LoVo (cell line): ENCODE results near the gene SND1.

Experiments
- DNase-seq: peaks from one replicate; pipeline ENCODE4 v3.0.0-alpha.2; 2016; ENCODE audit warnings: low spot score

The SND1 gene

GRCh38 chr7:127871226-127871625 is 219.2 kb downstream of the SND1 start:
- no peak for DNase-seq

- DNase-seq: no peak
Observed at GRCh38 chr7:127872122-127872521, 220.1 kb downstream of the SND1 start.

- no peak for DNase-seq
Observed at GRCh38 chr7:127873151-127873550, 221.2 kb downstream of the SND1 start.

GRCh38 chr7:127873715-127874636 is 222.0 kb downstream of the SND1 start:
- no peak for DNase-seq

- DNase-seq: no peak
Observed at GRCh38 chr7:127874951-127875608, 223.1 kb downstream of the SND1 start.

GRCh38 chr7:127876393-127876792 is 224.4 kb downstream of the SND1 start:
- DNase-seq: no peak

GRCh38 chr7:127877951-127878350 is 226.0 kb downstream of the SND1 start:
- DNase-seq: no peak

- DNase-seq: no peak
Observed at GRCh38 chr7:127878791-127879190, 226.8 kb downstream of the SND1 start.

GRCh38 chr7:127879436-127879835 is 227.4 kb downstream of the SND1 start:
- DNase-seq: no peak

GRCh38 chr7:127879942-127880341 is 227.9 kb downstream of the SND1 start:
- DNase-seq: no peak

GRCh38 chr7:127880454-127880853 is 228.5 kb downstream of the SND1 start:
- no peak for DNase-seq

GRCh38 chr7:127881564-127881963 is 229.6 kb downstream of the SND1 start:
- DNase-seq: no peak

- no peak for DNase-seq
Observed at GRCh38 chr7:127882313-127882920, 230.4 kb downstream of the SND1 start.

- no peak for DNase-seq
Observed at GRCh38 chr7:127884066-127884559, 232.1 kb downstream of the SND1 start.

GRCh38 chr7:127885222-127885772 is 233.3 kb downstream of the SND1 start:
- DNase-seq: no peak

GRCh38 chr7:127885843-127886242 is 233.8 kb downstream of the SND1 start:
- no peak for DNase-seq

GRCh38 chr7:127886248-127886647 is 234.3 kb downstream of the SND1 start:
- DNase-seq: no peak

GRCh38 chr7:127887096-127887495 is 235.1 kb downstream of the SND1 start:
- no peak for DNase-seq

- DNase-seq: no peak
Observed at GRCh38 chr7:127887631-127888030, 235.6 kb downstream of the SND1 start.

- DNase-seq: no peak
Observed at GRCh38 chr7:127888411-127888810, 236.4 kb downstream of the SND1 start.

- DNase-seq: no peak
Observed at GRCh38 chr7:127888825-127889224, 236.8 kb downstream of the SND1 start.

- DNase-seq: no peak
Observed at GRCh38 chr7:127889677-127890076, 237.7 kb downstream of the SND1 start.
